CD4-positive, alpha-beta T cell (primary cell): ENCODE results near the gene RBM26. TPM values are rescaled to one million over a fixed set of nuclear protein-coding genes. Genes with fewer than 3 reads are reported as not detected.

ENCODE experiments used
- ATAC-seq: fragments of 200-7000 bp; cut with Tn5 transposase; one replicate; pipeline ENCODE4 v1.10.0; 2022; ENCODE audit warnings: mild to moderate bottlenecking; ENCODE audit not compliant: poor library complexity
- CTCF ChIA-PET: fragments of 350-600 bp; sonication (Branson Sonifier 250); formaldehyde crosslinking; loops from one replicate; lab custom pipeline; 2021; ENCODE audit warnings: antibody characterized with exemption, inconsistent platforms; lab: Charles Lee
- POLR2A ChIA-PET: fragments of 350-600 bp; sonication (Branson Sonifier 250); formaldehyde crosslinking; loops from one replicate; lab custom pipeline; 2021; ENCODE audit warnings: antibody characterized with exemption, inconsistent platforms; lab: Charles Lee
- DNase-seq, 14 experiments: peaks; one replicate each; pipeline ENCODE4 v3.0.0-alpha.2; 2013 to 2020; ENCODE audit warnings: mixed read lengths in 2 of 14
- H3K27ac ChIP-seq, 2 donors: one replicate each; pipeline versions ENCODE4 v1.5.1 to v1.7.0; 2013; ENCODE audit warnings: low read length in 2 of 2, low read depth in 1 of 2, mild to moderate bottlenecking in 1 of 2
- H3K27me3 ChIP-seq, 2 experiments: 1 replicate in 1 of 2; 2 replicates in 1 of 2; pipeline versions ENCODE4 v1.6.1 to v1.7.0; 2013; ENCODE audit warnings: low read length in 2 of 2, control low read depth in 1 of 2, mild to moderate bottlenecking in 1 of 2, moderate library complexity in 1 of 2; ENCODE audit not compliant: insufficient read depth in 2 of 2, control insufficient read depth in 1 of 2
- H3K36me3 ChIP-seq: one replicate; pipeline ENCODE4 v1.6.1; 2013; ENCODE audit warnings: low read length, control low read depth; ENCODE audit not compliant: insufficient read depth
- H3K4me1 ChIP-seq: one replicate; pipeline ENCODE4 v1.6.1; 2013; ENCODE audit warnings: low read length, control low read depth; ENCODE audit not compliant: insufficient read depth
- H3K4me3 ChIP-seq: one replicate; pipeline ENCODE4 v1.5.1; 2013; ENCODE audit warnings: mild to moderate bottlenecking, low read length, moderate library complexity
- H3K9me3 ChIP-seq, 2 experiments: 1 replicate in 1 of 2; 2 replicates in 1 of 2; pipeline versions ENCODE4 v1.6.1 to v1.7.0; 2013; ENCODE audit warnings: low read length in 2 of 2, mild to moderate bottlenecking in 2 of 2, control low read depth in 1 of 2, moderate library complexity in 1 of 2; ENCODE audit not compliant: control insufficient read depth in 1 of 2, insufficient read depth in 1 of 2
- H3K27ac Mint-ChIP-seq: one replicate; pipeline ENCODE4 v1.8.0; 2020; ENCODE audit warnings: mixed read lengths
- H3K27me3 Mint-ChIP-seq: one replicate; pipeline ENCODE4 v1.8.0; 2021; ENCODE audit warnings: mixed read lengths
- H3K36me3 Mint-ChIP-seq: one replicate; pipeline ENCODE4 v1.8.0; 2021; ENCODE audit warnings: low read depth, mixed read lengths
- H3K4me1 Mint-ChIP-seq: one replicate; pipeline ENCODE4 v1.8.0; 2021; ENCODE audit warnings: low read depth, mixed read lengths
- H3K4me3 Mint-ChIP-seq: one replicate; pipeline ENCODE4 v1.8.0; 2020; ENCODE audit warnings: mild to moderate bottlenecking, mixed read lengths
- H3K9me3 Mint-ChIP-seq: one replicate; pipeline ENCODE4 v1.8.0; 2020; ENCODE audit warnings: mixed read lengths
- CTCF ChIP-seq: fragments of 200-600 bp; IDR thresholded peaks from one replicate; pipeline ENCODE4 v1.8.0; 2022; ENCODE audit warnings: antibody characterized with exemption, mild to moderate bottlenecking
- intact Hi-C, 2 experiments: fragments of 100-400 bp; cut with DNase I in 1 of 2; cut with micrococcal nuclease in 1 of 2; formaldehyde crosslinking; loops; one replicate each; pipeline versions ENCODE4 v1.15.1 to v1.9.0; 2023 to 2025; cut with DNase I, micrococcal nuclease
- total RNA-seq, 174 experiments: library from RNA in 2 of 174; stranded (reverse) in 2 of 174; gene quantifications; one replicate each; pipeline ENCODE4 v1.2.3 and lab custom pipeline; 2021 to 2026

The RBM26 gene
- total RNA-seq, 2 experiments from 2014 or later, result 67.3 to 68.0 TPM

DNA sequence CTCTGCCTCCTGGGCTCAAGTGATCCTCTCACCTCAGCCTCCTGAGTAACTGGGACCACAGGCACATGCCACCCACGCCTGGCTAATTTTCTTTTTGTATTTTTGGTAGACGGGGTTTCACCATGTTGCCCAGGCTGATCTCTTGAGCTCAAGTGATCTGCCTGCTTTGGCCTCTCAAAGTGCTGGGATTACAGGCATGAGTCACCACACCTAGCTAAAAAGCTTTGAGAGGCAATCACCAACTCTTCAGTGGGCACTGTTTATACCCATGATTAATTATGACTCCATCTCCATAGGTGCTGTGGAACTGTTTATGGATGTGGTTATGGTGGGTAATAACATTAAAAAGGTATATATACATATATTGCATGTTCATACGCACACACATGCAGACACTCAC lies 7.5 kb upstream of the RBM26 start:
- no peaks in the 10 kb centered on the region for H3K27me3 Mint-ChIP-seq
- ChIA-PET CTCF (no interaction called here), POLR2A (no interaction called here)
- H3K36me3 Mint-ChIP-seq, result peaks cover 4% of the 10 kb centered on the region
- ATAC-seq (no peak), DNase-seq (no peak)
- Histone ChIP-seq H3K9me3 (no peaks in the 10 kb centered on the region), H3K27ac (no peak overlapping the region), H3K4me3 (no peak overlapping the region), H3K27me3 (no peaks in the 10 kb centered on the region), H3K36me3 (no peaks in the 10 kb centered on the region), H3K4me1 (no peaks in the 10 kb centered on the region)
- intact Hi-C loops, result loop anchor here in 1 of 2 experiments (10.0 kb wide), 1 partner anchor 429 kb away; no protein-coding TSS in a partner anchor
- H3K4me1 Mint-ChIP-seq, result peaks cover 8% of the 10 kb centered on the region
- TF ChIP-seq CTCF, result no peak
- H3K4me3 Mint-ChIP-seq, result no peak overlapping the region
- no peaks in the 10 kb centered on the region for H3K9me3 Mint-ChIP-seq
- H3K27ac Mint-ChIP-seq, result no peak overlapping the region

- no peak for TF ChIP-seq CTCF
- H3K36me3 ChIP-seq, result no peaks in the 10 kb centered on the region
- no peaks in the 10 kb centered on the region for H3K27me3 ChIP-seq
- H3K9me3 ChIP-seq, result no peaks in the 10 kb centered on the region
- no peak overlapping the region for H3K4me3 ChIP-seq
- Mint-ChIP-seq H3K36me3 (peaks cover 12% of the 10 kb centered on the region), H3K9me3 (no peaks in the 10 kb centered on the region), H3K27me3 (no peaks in the 10 kb centered on the region), H3K4me1 (peaks cover 35% of the 10 kb centered on the region), H3K27ac (peak overlapping the region; percentile 16), H3K4me3 (no peak overlapping the region)
- ChIA-PET CTCF (interaction anchor here (0.6 to 1.5 kb wide), 2 partner anchors 10 to 14 kb away, joined by 3 to 5 read pairs; no protein-coding TSS in a partner anchor), POLR2A (no interaction called here)
- no peak for DNase-seq
- H3K4me1 ChIP-seq, result peaks cover 8% of the 10 kb centered on the region
- no peak overlapping the region for H3K27ac ChIP-seq
- intact Hi-C loops, result loop anchor here (5.0 to 10.0 kb wide), 4 partner anchors 72 to 1715 kb away; partner anchors contain the start of genes NDFIP2 (in 1 of the 2), OBI1 (in 1 of the 2) and SLAIN1 (in 1 of the 2)
- no peak for ATAC-seq
These were observed 3.8 kb upstream of the RBM26 start for GRCh38 chr13:79409828-79410227.

DNA sequence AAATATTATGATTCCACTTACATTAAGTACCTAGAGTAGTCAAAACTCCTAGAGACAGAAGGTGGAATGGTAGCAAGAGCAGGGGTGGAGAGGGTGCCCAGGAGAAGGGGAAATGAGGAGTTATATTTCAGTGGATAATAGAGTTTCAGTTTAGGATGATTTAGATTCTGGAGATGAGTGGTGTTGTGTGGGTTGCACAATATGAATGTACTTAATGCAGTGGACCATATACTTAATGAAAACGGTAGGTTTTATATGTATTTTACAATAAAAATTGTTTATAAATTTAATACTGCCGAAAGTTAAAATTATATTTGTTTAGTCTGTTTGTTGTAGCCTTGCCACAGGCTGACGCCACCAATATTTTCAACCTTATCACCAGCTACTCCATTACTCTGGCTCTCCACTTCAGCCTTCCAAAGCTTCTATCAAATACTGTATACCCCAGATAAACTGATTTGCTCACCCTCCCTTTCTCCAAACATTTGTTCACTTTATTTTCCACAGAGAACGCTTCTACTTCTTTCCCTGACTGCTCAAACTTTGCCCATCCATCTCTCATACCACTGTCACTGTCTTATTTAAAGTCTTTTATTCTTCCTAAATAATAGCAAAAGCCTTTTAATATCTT lies 1.4 kb upstream of the RBM26 start:
- POLR2A ChIA-PET, result interaction anchor here (1.7 to 3.1 kb wide), 4 partner anchors 12 to 74 kb away, joined by 4 to 43 read pairs (median 12); partner anchors contain the start of gene NDFIP2
- no peaks in the 10 kb centered on the region for H3K27me3 Mint-ChIP-seq
- CTCF ChIA-PET, result interaction anchor here (0.6 kb wide), 1 partner anchor 28 kb away, joined by 4 read pairs; no protein-coding TSS in a partner anchor
- peak overlapping the region in 1 of 2 donors; percentile 93 for H3K27ac ChIP-seq
- H3K36me3 ChIP-seq, result no peaks in the 10 kb centered on the region
- H3K4me3 ChIP-seq, result no peak overlapping the region
- H3K36me3 Mint-ChIP-seq, result peaks cover 16% of the 10 kb centered on the region
- H3K27me3 ChIP-seq, result no peaks in the 10 kb centered on the region
- H3K27ac Mint-ChIP-seq, result no peak overlapping the region
- DNase-seq (no peak), ATAC-seq (no peak)
- intact Hi-C loops, result loop anchor here (2.0 to 10.0 kb wide), 4 partner anchors 15 to 1713 kb away; partner anchors contain the start of genes NDFIP2 (in 1 of the 2), OBI1 (in 1 of the 2) and SLAIN1 (in 1 of the 2)
- no peaks in the 10 kb centered on the region for H3K9me3 ChIP-seq
- peaks cover 35% of the 10 kb centered on the region for H3K4me1 Mint-ChIP-seq
- TF ChIP-seq CTCF, result no peak
- H3K4me3 Mint-ChIP-seq, result peak overlapping the region; percentile 49
- peaks cover 16% of the 10 kb centered on the region for H3K4me1 ChIP-seq
- H3K9me3 Mint-ChIP-seq, result no peaks in the 10 kb centered on the region
